Activated T-cell treated with anti-CD3 and anti-CD28 coated beads for 48 hours (primary cell): ENCODE measurements around the gene CELSR2.

Experiments
- DNase-seq: peaks from one replicate; pipeline ENCODE4 v3.0.0-alpha.2; 2020; ENCODE audit warnings: low read depth

CELSR2 gene

GRCh38 chr1:109252167-109252892 is 3.0 kb downstream of the CELSR2 start:
- DNase-seq, result no peak

- DNase-seq, result no peak
These were observed 3.8 kb downstream of the CELSR2 start for GRCh38 chr1:109252893-109253802.

GRCh38 chr1:109253803-109254620 is 4.7 kb downstream of the CELSR2 start:
- DNase-seq, result no peak

- DNase-seq, result no peak
These were observed 5.3 kb downstream of the CELSR2 start for GRCh38 chr1:109254621-109255096.

GRCh38 chr1:109255097-109255651 is 5.8 kb downstream of the CELSR2 start:
- no peak for DNase-seq

- DNase-seq, result no peak
These were observed 6.3 kb downstream of the CELSR2 start for GRCh38 chr1:109255678-109256077.

- DNase-seq, result no peak
These were observed 6.7 kb downstream of the CELSR2 start for GRCh38 chr1:109256085-109256484.

GRCh38 chr1:109256971-109257681 is 7.8 kb downstream of the CELSR2 start:
- DNase-seq, result no peak

- DNase-seq, result no peak
These were observed 8.5 kb downstream of the CELSR2 start for GRCh38 chr1:109257682-109258421.

GRCh38 chr1:109258481-109259466 is 9.4 kb downstream of the CELSR2 start:
- DNase-seq, result no peak

- no peak for DNase-seq
These were observed 10.6 kb downstream of the CELSR2 start for GRCh38 chr1:109259674-109260557.

- DNase-seq, result no peak
These were observed 11.7 kb downstream of the CELSR2 start for GRCh38 chr1:109261006-109261405.

GRCh38 chr1:109261578-109261977 is 12.2 kb downstream of the CELSR2 start:
- no peak for DNase-seq

GRCh38 chr1:109262231-109263055 is 13.1 kb downstream of the CELSR2 start:
- no peak for DNase-seq

GRCh38 chr1:109263234-109263596 is 13.9 kb downstream of the CELSR2 start:
- no peak for DNase-seq

- DNase-seq, result peak; percentile 83
These were observed 14.4 kb downstream of the CELSR2 start for GRCh38 chr1:109263597-109264378.

GRCh38 chr1:109264379-109264755 is 15.0 kb downstream of the CELSR2 start:
- DNase-seq, result no peak
